ENCODE data around the gene HSFX3. TPM values are rescaled to one million over a fixed set of nuclear protein-coding genes. Genes with fewer than 3 reads are reported as not detected.
"Not testable (repeated sequence)": the region's sequence is repeated elsewhere in the genome, so short reads cannot be mapped to it uniquely, and the experiment has no call there.

The HSFX3 gene, protein sequence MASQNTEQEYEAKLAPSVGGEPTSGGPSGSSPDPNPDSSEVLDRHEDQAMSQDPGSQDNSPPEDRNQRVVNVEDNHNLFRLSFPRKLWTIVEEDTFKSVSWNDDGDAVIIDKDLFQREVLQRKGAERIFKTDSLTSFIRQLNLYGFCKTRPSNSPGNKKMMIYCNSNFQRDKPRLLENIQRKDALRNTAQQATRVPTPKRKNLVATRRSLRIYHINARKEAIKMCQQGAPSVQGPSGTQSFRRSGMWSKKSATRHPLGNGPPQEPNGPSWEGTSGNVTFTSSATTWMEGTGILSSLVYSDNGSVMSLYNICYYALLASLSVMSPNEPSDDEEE
- not detected in 2 replicates for total RNA-seq
- not detected in 2 replicates for polyA plus RNA-seq
- not detected in 2 replicates for polyA plus RNA-seq (2012)
- not detected in 2 replicates for polyA minus RNA-seq (ENCODE audit: low replicate concordance)

DNA sequence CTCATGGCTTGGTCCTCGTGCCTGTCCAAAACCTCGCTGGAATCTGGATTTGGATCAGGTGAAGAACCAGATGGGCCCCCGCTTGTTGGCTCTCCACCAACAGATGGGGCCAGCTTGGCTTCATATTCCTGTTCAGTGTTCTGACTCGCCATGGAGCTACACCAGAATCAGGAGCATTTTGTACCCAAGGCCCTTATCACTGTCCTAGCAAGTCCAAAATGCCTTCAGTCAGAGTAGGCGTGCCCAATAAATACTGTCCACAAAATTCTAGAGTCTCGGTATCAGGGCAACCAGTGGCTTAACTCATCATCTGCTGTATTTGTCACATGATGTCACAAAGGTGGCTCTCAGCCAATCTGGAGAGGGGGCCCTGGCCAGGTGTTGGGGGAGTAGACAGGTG is at the start of gene HSFX3:
Gene HSFX3 (minus strand): TSS at position 224 of the 400 bp plus-strand sequence. CDS start 72 bp downstream, at position 152.
- not testable (repeated sequence) for H3K9me3 ChIP-seq (ENCODE audit: control insufficient read depth, insufficient read depth, low read depth, low read length); H4K20me1 ChIP-seq (ENCODE audit: control insufficient read depth, extremely low read depth, insufficient read depth, low read length); H2AFZ ChIP-seq (ENCODE audit: low read length); H3K4me1 ChIP-seq (ENCODE audit: control insufficient read depth, extremely low read depth, insufficient read depth, low read length); H3K79me2 ChIP-seq (ENCODE audit: control insufficient read depth, insufficient read depth, low read length); H3K36me3 ChIP-seq (ENCODE audit: control insufficient read depth, insufficient read depth, low read length); DNase-seq (ENCODE audit: low read depth in 2 of 2); H3K27me3 ChIP-seq (ENCODE audit: control insufficient read depth, insufficient read depth, low read length); H3K4me3 ChIP-seq (replicated peaks in 1 of 4; ENCODE audit: control extremely low read depth in 1 of 4, insufficient read depth in 1 of 4, low read depth in 3 of 4, low read length in 4 of 4); H3K27ac ChIP-seq (ENCODE audit: insufficient read depth, low read length); H3K9ac ChIP-seq (ENCODE audit: insufficient read depth, low read length); H3K4me2 ChIP-seq (ENCODE audit: extremely low read depth, insufficient read depth, low read length)

DNA sequence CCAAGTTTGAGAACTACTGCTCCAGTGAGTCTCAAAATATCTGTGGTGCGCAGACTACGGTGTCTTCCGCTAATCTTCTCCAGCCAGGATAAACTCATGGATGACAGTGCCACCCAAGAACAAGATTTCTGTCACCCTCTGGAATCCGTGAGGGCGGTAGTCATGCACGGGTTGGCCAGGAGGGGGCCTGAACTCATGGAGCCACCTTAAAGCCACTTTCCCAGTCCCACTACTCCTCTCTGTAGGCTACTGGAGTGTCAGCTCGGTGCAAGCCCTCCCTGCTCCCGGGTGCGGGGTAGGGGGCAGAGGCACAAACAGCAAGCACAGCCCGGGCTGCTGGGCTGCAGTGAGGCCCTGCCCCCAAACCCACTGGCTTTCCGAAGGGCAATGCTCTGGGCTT is 48.9 kb upstream of the HSFX3 start:
- not testable (repeated sequence) for H3K9me3 ChIP-seq (ENCODE audit: control insufficient read depth, insufficient read depth, low read depth, low read length); H3K27me3 ChIP-seq (ENCODE audit: control insufficient read depth, insufficient read depth, low read length); H3K9ac ChIP-seq (ENCODE audit: insufficient read depth, low read length); H3K4me2 ChIP-seq (ENCODE audit: extremely low read depth, insufficient read depth, low read length); H3K36me3 ChIP-seq (ENCODE audit: control insufficient read depth, insufficient read depth, low read length); H3K27ac ChIP-seq (ENCODE audit: insufficient read depth, low read length); H3K4me1 ChIP-seq (ENCODE audit: control insufficient read depth, extremely low read depth, insufficient read depth, low read length); H3K4me3 ChIP-seq (replicated peaks in 1 of 4; ENCODE audit: control extremely low read depth in 1 of 4, insufficient read depth in 1 of 4, low read depth in 3 of 4, low read length in 4 of 4); H4K20me1 ChIP-seq (ENCODE audit: control insufficient read depth, extremely low read depth, insufficient read depth, low read length); DNase-seq (ENCODE audit: low read depth in 2 of 2); H2AFZ ChIP-seq (ENCODE audit: low read length); H3K79me2 ChIP-seq (ENCODE audit: control insufficient read depth, insufficient read depth, low read length)

DNA sequence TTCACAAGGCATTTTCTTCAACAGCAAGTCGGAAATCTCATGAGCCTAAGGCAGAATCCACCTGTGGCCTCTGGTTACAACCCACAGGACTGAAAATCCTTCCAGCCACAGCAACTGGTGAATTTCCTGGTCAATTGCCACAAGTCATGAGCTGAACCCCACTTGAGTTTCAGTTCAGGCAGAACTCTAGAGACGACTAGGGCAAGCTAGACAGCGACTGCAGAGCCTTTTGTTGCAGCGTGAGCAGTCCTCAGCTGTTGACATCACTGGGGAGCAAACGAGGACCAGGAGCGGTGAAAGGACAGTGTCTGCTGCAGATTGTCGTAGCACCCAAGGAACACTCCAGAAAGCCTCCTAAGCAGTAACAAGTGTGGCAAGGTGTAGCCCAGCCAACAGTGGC is 46.2 kb upstream of the HSFX3 start:
- H3K9ac ChIP-seq (ENCODE audit: insufficient read depth, low read length); H3K4me3 ChIP-seq (replicated peaks in 1 of 4; ENCODE audit: control extremely low read depth in 1 of 4, insufficient read depth in 1 of 4, low read depth in 3 of 4, low read length in 4 of 4); H3K9me3 ChIP-seq (ENCODE audit: control insufficient read depth, insufficient read depth, low read depth, low read length); H3K27ac ChIP-seq (ENCODE audit: insufficient read depth, low read length); H3K79me2 ChIP-seq (ENCODE audit: control insufficient read depth, insufficient read depth, low read length); H2AFZ ChIP-seq (ENCODE audit: low read length); H3K4me2 ChIP-seq (ENCODE audit: extremely low read depth, insufficient read depth, low read length); H4K20me1 ChIP-seq (ENCODE audit: control insufficient read depth, extremely low read depth, insufficient read depth, low read length); DNase-seq (ENCODE audit: low read depth in 2 of 2); H3K4me1 ChIP-seq (ENCODE audit: control insufficient read depth, extremely low read depth, insufficient read depth, low read length); H3K36me3 ChIP-seq (ENCODE audit: control insufficient read depth, insufficient read depth, low read length); H3K27me3 ChIP-seq (ENCODE audit: control insufficient read depth, insufficient read depth, low read length): not testable (repeated sequence)

- H3K9me3 ChIP-seq (ENCODE audit: control insufficient read depth, insufficient read depth, low read depth, low read length); H3K4me2 ChIP-seq (ENCODE audit: extremely low read depth, insufficient read depth, low read length); H3K27me3 ChIP-seq (ENCODE audit: control insufficient read depth, insufficient read depth, low read length); H3K9ac ChIP-seq (ENCODE audit: insufficient read depth, low read length); H2AFZ ChIP-seq (ENCODE audit: low read length); H3K4me3 ChIP-seq (replicated peaks in 1 of 4; ENCODE audit: control extremely low read depth in 1 of 4, insufficient read depth in 1 of 4, low read depth in 3 of 4, low read length in 4 of 4); DNase-seq (ENCODE audit: low read depth in 2 of 2); H4K20me1 ChIP-seq (ENCODE audit: control insufficient read depth, extremely low read depth, insufficient read depth, low read length); H3K79me2 ChIP-seq (ENCODE audit: control insufficient read depth, insufficient read depth, low read length); H3K4me1 ChIP-seq (ENCODE audit: control insufficient read depth, extremely low read depth, insufficient read depth, low read length); H3K36me3 ChIP-seq (ENCODE audit: control insufficient read depth, insufficient read depth, low read length); H3K27ac ChIP-seq (ENCODE audit: insufficient read depth, low read length): not testable (repeated sequence)
Observed at GRCh38 chrX:149595214-149595613, 45.5 kb upstream of the HSFX3 start, which contains the start of gene HSFX2. Gene HSFX2, minus strand, starts transcription at chrX:149595314. Its CDS starts 614 bp downstream, at chrX:149594700.

- not testable (repeated sequence) for H3K27ac ChIP-seq (ENCODE audit: insufficient read depth, low read length); H4K20me1 ChIP-seq (ENCODE audit: control insufficient read depth, extremely low read depth, insufficient read depth, low read length); H3K4me2 ChIP-seq (ENCODE audit: extremely low read depth, insufficient read depth, low read length); H3K4me1 ChIP-seq (ENCODE audit: control insufficient read depth, extremely low read depth, insufficient read depth, low read length); H3K9me3 ChIP-seq (ENCODE audit: control insufficient read depth, insufficient read depth, low read depth, low read length); H3K79me2 ChIP-seq (ENCODE audit: control insufficient read depth, insufficient read depth, low read length); DNase-seq (ENCODE audit: low read depth in 2 of 2); H2AFZ ChIP-seq (ENCODE audit: low read length); H3K36me3 ChIP-seq (ENCODE audit: control insufficient read depth, insufficient read depth, low read length); H3K9ac ChIP-seq (ENCODE audit: insufficient read depth, low read length); H3K27me3 ChIP-seq (ENCODE audit: control insufficient read depth, insufficient read depth, low read length); H3K4me3 ChIP-seq (replicated peaks in 1 of 4; ENCODE audit: control extremely low read depth in 1 of 4, insufficient read depth in 1 of 4, low read depth in 3 of 4, low read length in 4 of 4)
Observed at GRCh38 chrX:149590993-149591392, 41.3 kb upstream of the HSFX3 start.

GRCh38 chrX:149587359-149587758 is 37.6 kb upstream of the HSFX3 start, which contains the start of gene MAGEA9B:
Gene MAGEA9B, minus strand, starts transcription at chrX:149587459. Its CDS starts 4,280 bp downstream, at chrX:149583179.
- not testable (repeated sequence) for H3K4me3 ChIP-seq (replicated peaks in 1 of 4; ENCODE audit: control extremely low read depth in 1 of 4, insufficient read depth in 1 of 4, low read depth in 3 of 4, low read length in 4 of 4); H3K27me3 ChIP-seq (ENCODE audit: control insufficient read depth, insufficient read depth, low read length); H3K4me2 ChIP-seq (ENCODE audit: extremely low read depth, insufficient read depth, low read length); H3K79me2 ChIP-seq (ENCODE audit: control insufficient read depth, insufficient read depth, low read length); H3K36me3 ChIP-seq (ENCODE audit: control insufficient read depth, insufficient read depth, low read length); H4K20me1 ChIP-seq (ENCODE audit: control insufficient read depth, extremely low read depth, insufficient read depth, low read length); H3K9me3 ChIP-seq (ENCODE audit: control insufficient read depth, insufficient read depth, low read depth, low read length); H3K9ac ChIP-seq (ENCODE audit: insufficient read depth, low read length); DNase-seq (ENCODE audit: low read depth in 2 of 2); H3K4me1 ChIP-seq (ENCODE audit: control insufficient read depth, extremely low read depth, insufficient read depth, low read length); H3K27ac ChIP-seq (ENCODE audit: insufficient read depth, low read length); H2AFZ ChIP-seq (ENCODE audit: low read length)

DNA sequence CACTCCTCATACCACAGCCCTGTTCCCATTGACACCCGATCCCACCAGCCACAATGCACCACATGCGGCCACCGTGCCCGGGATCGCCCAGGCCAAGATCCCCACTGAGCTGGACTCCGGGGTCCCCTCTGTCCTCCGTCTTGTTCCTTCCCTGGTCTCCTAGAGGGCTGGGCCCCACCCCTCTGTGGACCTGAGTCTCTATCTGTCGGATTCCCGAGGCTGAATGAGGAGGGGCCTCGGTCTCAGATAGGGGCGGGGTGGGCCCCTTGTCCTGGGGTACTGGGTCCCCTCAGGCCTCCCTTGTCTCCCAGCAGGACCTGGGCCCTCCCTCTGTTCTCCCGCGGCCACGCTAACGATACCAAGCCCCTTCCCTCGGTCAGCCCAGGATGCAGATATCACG is 35.9 kb upstream of the HSFX3 start:
- H3K27ac ChIP-seq (ENCODE audit: insufficient read depth, low read length); H3K4me3 ChIP-seq (replicated peaks in 1 of 4; ENCODE audit: control extremely low read depth in 1 of 4, insufficient read depth in 1 of 4, low read depth in 3 of 4, low read length in 4 of 4); DNase-seq (ENCODE audit: low read depth in 2 of 2); H4K20me1 ChIP-seq (ENCODE audit: control insufficient read depth, extremely low read depth, insufficient read depth, low read length); H3K9ac ChIP-seq (ENCODE audit: insufficient read depth, low read length); H3K9me3 ChIP-seq (ENCODE audit: control insufficient read depth, insufficient read depth, low read depth, low read length); H3K27me3 ChIP-seq (ENCODE audit: control insufficient read depth, insufficient read depth, low read length); H3K79me2 ChIP-seq (ENCODE audit: control insufficient read depth, insufficient read depth, low read length); H2AFZ ChIP-seq (ENCODE audit: low read length); H3K4me1 ChIP-seq (ENCODE audit: control insufficient read depth, extremely low read depth, insufficient read depth, low read length); H3K4me2 ChIP-seq (ENCODE audit: extremely low read depth, insufficient read depth, low read length); H3K36me3 ChIP-seq (ENCODE audit: control insufficient read depth, insufficient read depth, low read length): not testable (repeated sequence)

All from fibroblast of lung (primary cell).